IPS-NIHi11 (cell line): ENCODE data around the gene MYO7B.

Source experiments
- DNase-seq: peaks from one replicate; pipeline ENCODE4 v3.0.0; 2012; ENCODE audit warnings: mixed read lengths, low spot score

MYO7B gene

GRCh38 chr2:127535422-127535901, at the start of gene MYO7B:
Gene MYO7B, plus strand, starts transcription at chr2:127535683. Its CDS starts 24,040 bp downstream, at chr2:127559723.
- no peak for DNase-seq

- DNase-seq = no peak
These were observed 49.8 kb upstream of the MYO7B start for GRCh38 chr2:127485694-127486071.

- no peak for DNase-seq
These were observed 49.0 kb upstream of the MYO7B start for GRCh38 chr2:127486247-127487058.

- DNase-seq = no peak
These were observed 45.2 kb upstream of the MYO7B start for GRCh38 chr2:127490283-127490682.

- DNase-seq = no peak
These were observed 37.1 kb upstream of the MYO7B start for GRCh38 chr2:127498386-127498785.

- no peak for DNase-seq
These were observed 32.0 kb upstream of the MYO7B start for GRCh38 chr2:127503491-127503890.

GRCh38 chr2:127504552-127505430, 30.7 kb upstream of the MYO7B start:
- DNase-seq = no peak

- no peak for DNase-seq
These were observed 29.0 kb upstream of the MYO7B start for GRCh38 chr2:127506510-127506909.

- no peak for DNase-seq
These were observed 27.4 kb upstream of the MYO7B start for GRCh38 chr2:127508023-127508630.

- peak; percentile 37 for DNase-seq
These were observed 26.9 kb upstream of the MYO7B start for GRCh38 chr2:127508631-127509034.

- no peak for DNase-seq
These were observed 25.4 kb upstream of the MYO7B start for GRCh38 chr2:127510073-127510472.

- no peak for DNase-seq
These were observed 24.3 kb upstream of the MYO7B start for GRCh38 chr2:127511090-127511695.

GRCh38 chr2:127511917-127512316, 23.6 kb upstream of the MYO7B start:
- no peak for DNase-seq

GRCh38 chr2:127512362-127512761, 23.1 kb upstream of the MYO7B start:
- DNase-seq = no peak

- no peak for DNase-seq
These were observed 21.4 kb upstream of the MYO7B start for GRCh38 chr2:127514076-127514475.

- no peak for DNase-seq
These were observed 21.0 kb upstream of the MYO7B start for GRCh38 chr2:127514485-127514884.

GRCh38 chr2:127515383-127515915, 20.0 kb upstream of the MYO7B start:
- DNase-seq = no peak

GRCh38 chr2:127516041-127516762, 19.3 kb upstream of the MYO7B start:
- no peak for DNase-seq

- no peak for DNase-seq
These were observed 18.0 kb upstream of the MYO7B start for GRCh38 chr2:127517465-127517864.

- DNase-seq = no peak
These were observed 15.1 kb upstream of the MYO7B start for GRCh38 chr2:127520424-127520823.

GRCh38 chr2:127523269-127523939, 12.1 kb upstream of the MYO7B start:
- DNase-seq = no peak
